Esophagus (tissue), 2 donors: ENCODE measurements around the gene PCDHGB2. TPM values are rescaled to one million over a fixed set of nuclear protein-coding genes. Genes with fewer than 3 reads are reported as not detected.
A peak's percentile ranks its signal among the peaks of the same experiment; 100 is the strongest.
"Not testable (repeated sequence)": the region's sequence is repeated elsewhere in the genome, so short reads cannot be mapped to it uniquely, and the experiment has no call there.

Experiments used
- H3K27ac ChIP-seq, 2 donors: one replicate each; pipeline ENCODE4 v1.5.1; 2013; ENCODE audit warnings: low read depth in 2 of 2, mild to moderate bottlenecking in 2 of 2, inconsistent platforms in 1 of 2, low read length in 1 of 2, moderate library complexity in 1 of 2
- H3K27me3 ChIP-seq, 2 donors: one replicate each; pipeline ENCODE4 v1.6.1; 2013; ENCODE audit warnings: low read length in 2 of 2, control low read depth in 1 of 2, mild to moderate bottlenecking in 1 of 2; ENCODE audit not compliant: insufficient read depth in 2 of 2, control insufficient read depth in 1 of 2
- H3K36me3 ChIP-seq, 2 donors: one replicate each; pipeline ENCODE4 v1.6.1; 2013; ENCODE audit warnings: low read length in 1 of 2; ENCODE audit not compliant: control insufficient read depth in 2 of 2, insufficient read depth in 2 of 2
- H3K4me1 ChIP-seq, 2 donors: one replicate each; pipeline ENCODE4 v1.6.1; 2013; ENCODE audit warnings: low read length in 1 of 2; ENCODE audit not compliant: control insufficient read depth in 2 of 2, insufficient read depth in 2 of 2
- H3K4me3 ChIP-seq, 2 donors: one replicate each; pipeline ENCODE4 v1.5.1; 2013; ENCODE audit warnings: low read length in 2 of 2, mild to moderate bottlenecking in 2 of 2, low read depth in 1 of 2, moderate library complexity in 1 of 2
- H3K9me3 ChIP-seq, 2 donors: one replicate each; pipeline ENCODE4 v1.6.1; 2013; ENCODE audit warnings: mild to moderate bottlenecking in 2 of 2, low read depth in 1 of 2, low read length in 1 of 2, moderate library complexity in 1 of 2; ENCODE audit not compliant: control insufficient read depth in 2 of 2, insufficient read depth in 1 of 2
- WGBS, 2 donors: extraction: QIAGEN DNeasy Blood & Tissue Kit; methylation state at CpG; one replicate each; pipeline ENCODE4 v1.1.7; 2013; 5-methylcytosine and 5-hydroxymethylcytosine counted together
- polyA plus RNA-seq, 2 donors: library from polyadenylated mRNA; stranded (reverse); fragments of 200-250 nt; gene quantifications; one replicate each; pipeline ENCODE4 v1.2.3, GENCODE V29; 2013
- donor health status: healthy with polysubstance abuse.
- donor health status: Bipolar disorder and iron deficiency.

The PCDHGB2 gene
- polyA plus RNA-seq, 2 donors, result 0.20 to 0.39 TPM

DNA sequence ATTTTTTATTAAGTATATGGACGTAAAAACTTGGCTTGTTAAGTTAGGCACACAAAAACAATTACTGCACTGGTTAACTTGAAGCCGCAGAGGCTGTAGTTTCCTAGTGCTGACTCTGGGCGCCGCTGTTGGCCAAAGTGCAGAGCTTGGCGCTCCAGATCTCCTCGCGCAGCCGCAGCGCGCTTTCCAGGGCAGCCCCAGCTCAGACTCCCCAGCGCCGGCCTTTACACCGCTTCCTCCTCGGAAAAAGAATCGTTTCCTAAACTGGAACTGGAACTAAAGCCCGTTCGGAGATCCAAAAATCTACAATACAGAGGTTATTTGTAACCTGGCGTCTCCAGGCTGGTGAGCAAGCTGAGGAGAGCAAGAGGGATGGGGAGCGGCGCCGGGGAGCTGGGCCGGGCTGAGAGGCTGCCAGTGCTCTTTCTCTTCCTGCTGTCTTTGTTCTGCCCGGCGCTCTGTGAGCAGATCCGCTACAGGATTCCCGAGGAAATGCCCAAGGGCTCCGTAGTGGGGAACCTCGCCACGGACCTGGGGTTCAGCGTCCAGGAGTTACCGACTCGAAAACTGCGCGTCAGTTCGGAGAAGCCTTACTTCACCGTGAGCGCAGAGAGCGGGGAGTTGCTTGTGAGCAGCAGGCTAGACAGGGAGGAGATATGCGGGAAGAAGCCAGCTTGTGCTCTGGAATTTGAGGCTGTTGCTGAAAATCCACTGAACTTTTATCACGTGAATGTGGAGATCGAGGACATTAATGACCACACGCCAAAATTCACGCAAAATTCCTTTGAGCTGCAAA lies 38.2 kb downstream of the PCDHGB2 start, which contains the start of gene PCDHGB5:
TSS of gene PCDHGB5 (plus strand) at position 192 of the 796 bp plus-strand sequence. CDS start at position 373, 181 bp downstream.
- H3K4me3 ChIP-seq, result peak within 1 kb of the TSS in 1 of 2 donors; percentile 30
- H3K4me1 ChIP-seq, H3K36me3 ChIP-seq, H3K27ac ChIP-seq, H3K27me3 ChIP-seq: not testable (repeated sequence)
- WGBS, 2 donors, result 9 to 12% methylated on average over 21 to 25 of the region's 43 CpGs
- peaks cover 32 to 38% of the 10 kb centered on the region in 2 donors for H3K9me3 ChIP-seq

DNA sequence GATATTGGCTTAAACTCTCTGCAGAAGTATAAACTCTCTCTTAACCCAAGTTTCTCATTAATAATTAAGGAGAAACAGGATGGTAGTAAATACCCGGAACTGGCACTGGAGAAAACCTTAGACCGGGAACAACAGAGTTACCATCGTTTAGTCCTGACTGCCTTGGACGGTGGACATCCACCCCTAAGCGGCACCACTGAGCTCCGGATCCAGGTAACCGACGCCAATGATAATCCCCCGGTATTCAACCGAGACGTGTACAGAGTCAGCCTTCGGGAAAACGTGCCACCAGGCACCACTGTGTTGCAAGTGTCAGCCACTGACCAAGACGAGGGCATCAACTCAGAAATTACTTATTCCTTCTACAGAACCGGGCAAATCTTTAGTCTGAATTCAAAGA lies 38.8 kb downstream of the PCDHGB2 start:
- peaks cover 32 to 40% of the 10 kb centered on the region in 2 donors for H3K9me3 ChIP-seq
- H3K36me3 ChIP-seq, result no peaks in the 10 kb centered on the region
- H3K4me1 ChIP-seq, result no peaks in the 10 kb centered on the region
- no peak overlapping the region for H3K4me3 ChIP-seq
- no peak overlapping the region for H3K27ac ChIP-seq
- 28% methylated on average over 15 of the region's 15 CpGs for WGBS, 2 donors
- peaks cover 0 to 3% of the 10 kb centered on the region in 2 donors for H3K27me3 ChIP-seq

DNA sequence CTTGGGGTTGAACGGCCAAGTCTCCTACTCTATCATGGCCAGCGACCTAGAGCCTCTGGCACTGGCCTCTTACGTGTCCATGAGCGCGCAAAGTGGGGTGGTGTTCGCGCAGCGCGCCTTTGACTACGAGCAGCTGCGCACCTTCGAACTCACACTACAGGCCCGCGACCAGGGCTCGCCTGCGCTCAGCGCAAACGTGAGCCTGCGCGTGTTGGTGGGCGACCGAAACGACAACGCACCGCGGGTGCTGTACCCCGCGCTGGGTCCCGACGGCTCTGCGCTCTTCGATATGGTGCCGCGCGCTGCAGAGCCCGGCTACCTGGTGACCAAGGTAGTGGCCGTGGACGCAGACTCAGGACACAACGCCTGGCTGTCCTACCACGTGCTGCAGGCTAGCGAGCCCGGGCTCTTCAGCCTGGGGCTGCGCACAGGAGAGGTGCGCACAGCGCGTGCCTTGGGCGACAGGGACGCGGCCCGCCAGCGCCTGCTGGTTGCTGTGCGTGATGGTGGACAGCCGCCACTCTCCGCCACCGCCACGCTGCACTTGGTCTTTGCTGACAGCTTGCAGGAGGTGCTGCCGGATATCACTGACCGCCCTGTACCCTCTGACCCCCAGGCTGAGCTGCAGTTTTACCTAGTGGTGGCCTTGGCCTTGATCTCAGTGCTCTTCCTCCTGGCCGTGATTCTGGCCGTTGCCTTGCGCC lies 39.9 kb downstream of the PCDHGB2 start:
- H3K36me3 ChIP-seq, result no peaks in the 10 kb centered on the region
- H3K27ac ChIP-seq, result no peak overlapping the region
- H3K27me3 ChIP-seq, result peaks cover 0 to 3% of the 10 kb centered on the region in 2 donors
- peaks cover 31 to 39% of the 10 kb centered on the region in 2 donors for H3K9me3 ChIP-seq
- H3K4me3 ChIP-seq, result no peak overlapping the region
- WGBS, 2 donors, result 31 to 32% methylated on average over 61 of the region's 61 CpGs
- no peaks in the 10 kb centered on the region for H3K4me1 ChIP-seq

DNA sequence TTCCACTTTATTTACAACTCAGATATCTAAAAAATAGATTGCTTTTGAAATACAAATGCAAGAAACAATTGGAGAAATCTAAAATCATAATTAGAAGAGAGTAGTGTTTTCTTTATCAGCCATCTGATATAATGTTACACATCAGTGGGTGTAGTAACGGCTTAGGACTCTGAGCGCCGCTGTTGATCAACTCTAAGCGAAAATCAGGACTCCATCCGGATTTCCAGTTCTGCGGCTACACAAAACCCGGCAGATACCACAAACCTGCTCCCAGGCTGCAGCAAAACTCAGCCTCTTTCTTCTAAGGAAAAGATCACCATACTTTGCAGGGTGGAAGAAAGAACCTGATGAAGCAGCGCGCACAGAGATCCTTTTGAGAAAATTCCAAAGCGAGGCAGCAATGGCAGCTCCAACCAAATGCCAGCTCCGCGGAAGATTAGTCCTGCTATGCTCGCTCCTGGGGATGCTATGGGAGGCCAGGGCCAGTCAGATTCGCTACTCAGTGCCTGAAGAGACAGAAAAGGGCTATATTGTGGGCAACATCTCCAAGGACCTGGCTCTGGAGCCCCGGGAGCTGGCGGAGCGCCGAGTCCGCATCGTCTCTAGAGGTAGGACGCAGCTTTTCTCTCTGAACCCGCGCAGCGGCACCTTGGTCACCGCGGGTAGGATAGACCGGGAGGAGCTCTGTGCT lies 42.9 kb downstream of the PCDHGB2 start, which contains the start of gene PCDHGA9:
TSS of gene PCDHGA9 (plus strand) at position 226 of the 691 bp plus-strand sequence. CDS start at position 401, 175 bp downstream.
- WGBS, 2 donors, result 16 to 18% methylated on average over 27 of the region's 27 CpGs
- Histone ChIP-seq H3K36me3 (no peaks in the 10 kb centered on the region), H3K27me3 (peaks cover 0 to 3% of the 10 kb centered on the region in 2 donors), H3K27ac (no peak within 1 kb of the TSS), H3K4me3 (peak within 1 kb of the TSS; percentile 5 to 9), H3K4me1 (peaks cover 0 to 3% of the 10 kb centered on the region in 2 donors), H3K9me3 (peaks cover 34 to 45% of the 10 kb centered on the region in 2 donors)

DNA sequence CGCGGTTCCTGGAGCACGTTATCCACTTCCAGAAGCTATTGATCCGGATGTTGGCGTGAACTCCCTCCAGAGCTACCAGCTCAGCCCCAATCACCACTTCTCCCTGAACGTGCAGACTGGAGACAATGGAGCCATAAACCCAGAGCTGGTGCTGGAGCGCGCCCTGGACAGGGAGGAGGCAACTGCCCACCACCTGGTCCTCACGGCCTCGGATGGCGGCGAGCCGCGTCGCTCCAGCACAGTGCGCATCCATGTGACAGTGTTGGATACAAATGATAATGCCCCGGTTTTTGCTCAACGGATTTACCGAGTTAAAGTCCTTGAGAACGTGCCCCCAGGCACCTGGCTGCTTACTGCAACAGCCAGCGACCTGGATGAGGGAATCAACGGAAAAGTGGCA lies 43.6 kb downstream of the PCDHGB2 start:
- Histone ChIP-seq H3K4me3 (no peak overlapping the region), H3K4me1 (peaks cover 0 to 3% of the 10 kb centered on the region in 2 donors), H3K36me3 (no peaks in the 10 kb centered on the region), H3K27me3 (peaks cover 0 to 5% of the 10 kb centered on the region in 2 donors), H3K27ac (no peak overlapping the region), H3K9me3 (peaks cover 39 to 49% of the 10 kb centered on the region in 2 donors)
- 33% methylated on average over 22 of the region's 22 CpGs for WGBS, 2 donors

DNA sequence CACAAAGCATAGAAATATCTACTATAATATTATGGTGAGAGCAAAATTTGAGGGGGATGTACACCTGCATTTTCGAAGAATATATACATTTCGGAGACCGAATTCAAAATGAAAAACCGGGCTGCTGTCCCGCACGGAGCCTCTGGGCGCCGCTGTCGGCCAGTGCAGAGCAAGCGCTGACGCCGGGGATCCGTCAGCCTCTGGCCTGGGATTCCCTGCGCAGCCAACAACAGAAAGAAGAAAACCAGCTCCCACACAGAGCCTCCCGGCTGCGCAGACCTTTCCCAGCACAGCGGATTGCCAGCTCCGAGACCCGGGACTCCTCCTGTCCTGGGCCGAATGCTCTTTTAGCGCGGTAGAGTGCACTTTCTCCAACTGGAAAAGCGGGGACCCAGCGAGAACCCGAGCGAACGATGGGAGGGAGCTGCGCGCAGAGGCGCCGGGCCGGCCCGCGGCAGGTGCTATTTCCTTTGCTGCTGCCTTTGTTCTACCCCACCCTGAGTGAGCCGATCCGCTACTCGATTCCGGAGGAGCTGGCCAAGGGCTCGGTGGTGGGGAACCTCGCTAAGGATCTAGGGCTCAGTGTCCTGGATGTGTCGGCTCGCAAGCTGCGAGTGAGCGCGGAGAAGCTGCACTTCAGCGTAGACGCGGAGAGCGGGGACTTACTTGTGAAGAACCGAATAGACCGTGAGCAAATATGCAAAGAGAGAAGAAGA lies 48.2 kb downstream of the PCDHGB2 start, which contains the start of gene PCDHGB6:
TSS of gene PCDHGB6 (plus strand) at position 232 of the 716 bp plus-strand sequence. CDS start at position 414, 182 bp downstream.
- not testable (repeated sequence) for H3K4me1 ChIP-seq, H3K27me3 ChIP-seq, H3K27ac ChIP-seq, H3K36me3 ChIP-seq
- peaks cover 42 to 52% of the 10 kb centered on the region in 2 donors for H3K9me3 ChIP-seq
- 15 to 18% methylated on average over 48 to 51 of the region's 51 CpGs for WGBS, 2 donors
- peak within 1 kb of the TSS in 1 of 2 donors; percentile 22 for H3K4me3 ChIP-seq

DNA sequence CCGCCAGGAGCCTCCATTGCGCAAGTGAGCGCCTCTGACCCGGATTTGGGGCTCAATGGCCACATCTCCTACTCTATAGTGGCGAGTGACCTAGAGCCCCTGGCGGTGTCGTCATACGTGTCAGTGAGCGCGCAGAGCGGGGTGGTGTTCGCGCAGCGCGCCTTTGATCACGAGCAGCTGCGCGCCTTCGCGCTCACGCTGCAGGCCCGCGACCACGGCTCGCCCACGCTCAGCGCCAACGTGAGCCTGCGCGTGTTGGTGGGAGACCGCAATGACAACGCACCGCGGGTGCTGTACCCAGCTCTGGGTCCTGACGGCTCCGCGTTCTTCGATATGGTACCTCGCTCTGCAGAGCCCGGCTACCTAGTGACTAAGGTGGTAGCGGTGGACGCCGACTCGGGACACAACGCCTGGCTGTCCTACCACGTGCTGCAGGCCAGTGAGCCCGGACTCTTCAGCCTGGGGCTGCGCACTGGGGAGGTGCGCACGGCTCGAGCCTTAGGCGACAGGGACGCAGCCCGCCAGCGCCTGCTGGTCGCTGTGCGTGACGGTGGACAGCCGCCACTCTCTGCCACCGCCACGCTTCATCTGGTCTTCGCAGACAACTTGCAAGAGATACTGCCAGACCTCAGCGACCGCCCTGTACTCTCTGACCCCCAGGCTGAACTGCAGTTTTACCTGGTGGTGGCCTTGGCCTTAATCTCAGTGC lies 50.0 kb downstream of the PCDHGB2 start:
- no peak overlapping the region for H3K27ac ChIP-seq
- H3K27me3 ChIP-seq, result peaks cover 0 to 8% of the 10 kb centered on the region in 2 donors
- H3K4me3 ChIP-seq, result no peak overlapping the region
- WGBS, 2 donors, result 25 to 34% methylated on average over 60 to 64 of the region's 64 CpGs
- H3K36me3 ChIP-seq, result no peaks in the 10 kb centered on the region
- peaks cover 41 to 52% of the 10 kb centered on the region in 2 donors for H3K9me3 ChIP-seq
- peaks cover 0 to 3% of the 10 kb centered on the region in 2 donors for H3K4me1 ChIP-seq

DNA sequence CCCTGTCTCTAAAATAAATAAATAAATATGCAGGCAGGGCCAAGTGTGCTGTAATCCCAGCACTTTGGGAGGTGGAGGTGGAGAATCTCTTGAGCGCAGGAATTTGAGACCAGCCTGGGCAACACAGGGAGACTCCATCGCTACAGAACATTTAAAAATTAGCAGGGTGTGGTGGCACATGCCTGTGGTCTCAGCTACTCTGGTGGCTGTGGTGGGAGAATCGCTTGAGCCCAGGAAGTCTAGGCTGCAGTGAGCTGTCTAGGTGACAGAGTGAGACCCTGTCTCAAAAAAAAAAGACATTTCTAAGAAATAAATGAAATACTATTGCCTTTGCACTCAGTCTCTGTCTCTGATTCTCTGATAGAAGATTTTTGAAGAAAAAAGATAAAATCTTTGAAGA lies 51.8 kb downstream of the PCDHGB2 start:
- Histone ChIP-seq H3K9me3 (peaks cover 40 to 48% of the 10 kb centered on the region in 2 donors), H3K4me1 (no peaks in the 10 kb centered on the region), H3K4me3 (no peak overlapping the region), H3K27me3 (peaks cover 0 to 8% of the 10 kb centered on the region in 2 donors), H3K36me3 (no peaks in the 10 kb centered on the region), H3K27ac (no peak overlapping the region)
- 50 to 64% methylated on average over 3 of the region's 3 CpGs for WGBS, 2 donors
